Mesenchymal stem cell (in vitro differentiated cells and primary cell): ENCODE measurements around the gene LPCAT3.

Source experiments
- DNase-seq: peaks from one replicate; pipeline ENCODE4 v3.0.0-alpha.2; 2013
- H2AFZ ChIP-seq: one replicate; pipeline ENCODE4 v1.6.1; 2013; ENCODE audit warnings: low read depth, mild to moderate bottlenecking, control low read depth, inconsistent platforms, low read length, moderate library complexity
- H2AK5ac ChIP-seq: 2 replicates; pipeline ENCODE4 v1.6.1; 2013; ENCODE audit warnings: low read length, moderate library complexity, mild to moderate bottlenecking, inconsistent platforms; ENCODE audit not compliant: severe bottlenecking
- H2BK120ac ChIP-seq: one replicate; pipeline ENCODE4 v1.6.1; 2013; ENCODE audit warnings: low read depth, mild to moderate bottlenecking, inconsistent platforms, low read length, moderate library complexity
- H2BK12ac ChIP-seq, 2 experiments: one replicate each; pipeline ENCODE4 v1.6.1; 2013; ENCODE audit warnings: inconsistent platforms in 2 of 2, low read length in 2 of 2, mild to moderate bottlenecking in 2 of 2, moderate library complexity in 2 of 2, control low read depth in 1 of 2
- H2BK15ac ChIP-seq: one replicate; pipeline ENCODE4 v1.6.1; 2013; ENCODE audit warnings: mild to moderate bottlenecking, low read depth, inconsistent platforms; ENCODE audit not compliant: poor library complexity, severe bottlenecking
- H2BK5ac ChIP-seq: 2 replicates; pipeline ENCODE4 v1.6.1; 2013; ENCODE audit warnings: low read depth, mild to moderate bottlenecking, low read length, control low read depth, inconsistent platforms; ENCODE audit not compliant: poor library complexity, severe bottlenecking
- H3K14ac ChIP-seq, 2 experiments: one replicate each; pipeline ENCODE4 v1.6.1; 2013; ENCODE audit warnings: inconsistent platforms in 2 of 2, low read length in 2 of 2, control low read depth in 1 of 2, mild to moderate bottlenecking in 1 of 2, moderate library complexity in 1 of 2
- H3K18ac ChIP-seq, 2 experiments: one replicate each; pipeline ENCODE4 v1.6.1; 2013; ENCODE audit warnings: inconsistent platforms in 2 of 2, low read length in 2 of 2, control low read depth in 1 of 2, low read depth in 1 of 2, mild to moderate bottlenecking in 1 of 2
- H3K23ac ChIP-seq, 2 experiments: one replicate each; pipeline ENCODE4 v1.6.1; 2013; ENCODE audit warnings: inconsistent platforms in 2 of 2, low read length in 2 of 2, mild to moderate bottlenecking in 2 of 2, moderate library complexity in 2 of 2, control low read depth in 1 of 2
- H3K27ac ChIP-seq: 2 replicates; pipeline ENCODE4 v1.5.1; 2013; ENCODE audit warnings: mild to moderate bottlenecking, moderate library complexity, low read length, control low read depth, inconsistent platforms; ENCODE audit not compliant: poor library complexity, severe bottlenecking
- H3K27me3 ChIP-seq, 2 experiments: 2 replicates each; pipeline versions ENCODE4 v1.6.1 to v1.7.0; 2013; ENCODE audit warnings: low read length in 2 of 2, mild to moderate bottlenecking in 2 of 2, moderate library complexity in 2 of 2, control low read depth in 1 of 2, inconsistent platforms in 1 of 2; ENCODE audit not compliant: control insufficient read depth in 1 of 2, insufficient read depth in 1 of 2
- H3K36me3 ChIP-seq, 2 experiments: 2 replicates each; pipeline versions ENCODE4 v1.6.1 to v1.7.0; 2013; ENCODE audit warnings: low read length in 2 of 2, control low read depth in 1 of 2, inconsistent platforms in 1 of 2, low read depth in 1 of 2, mild to moderate bottlenecking in 1 of 2; ENCODE audit not compliant: insufficient read depth in 2 of 2, control insufficient read depth in 1 of 2
- H3K4ac ChIP-seq, 2 experiments: one replicate each; pipeline ENCODE4 v1.6.1; 2013; ENCODE audit warnings: inconsistent platforms in 2 of 2, low read length in 2 of 2, mild to moderate bottlenecking in 2 of 2, moderate library complexity in 2 of 2, control low read depth in 1 of 2, low read depth in 1 of 2
- H3K4me1 ChIP-seq: 2 replicates; pipeline ENCODE4 v1.6.1; 2013; ENCODE audit warnings: low read depth, low read length, control low read depth; ENCODE audit not compliant: control insufficient read depth, insufficient read depth
- H3K4me2 ChIP-seq: 2 replicates; pipeline ENCODE4 v1.6.1; 2013; ENCODE audit warnings: low read length, mild to moderate bottlenecking, inconsistent platforms; ENCODE audit not compliant: poor library complexity, severe bottlenecking
- H3K4me3 ChIP-seq, 2 experiments: 2 replicates each; pipeline versions ENCODE4 v1.5.1 to v1.7.0; 2013; ENCODE audit warnings: low read length in 2 of 2, mild to moderate bottlenecking in 2 of 2, control low read depth in 1 of 2, low read depth in 1 of 2; ENCODE audit not compliant: insufficient read depth in 1 of 2
- H3K79me1 ChIP-seq: replicated peaks from 2 replicates; pipeline ENCODE4 v1.6.1; 2013; ENCODE audit warnings: mild to moderate bottlenecking, control low read depth, low read length, inconsistent platforms; ENCODE audit not compliant: poor library complexity, severe bottlenecking
- H3K9ac ChIP-seq: 2 replicates; pipeline ENCODE4 v1.7.0; 2013; ENCODE audit warnings: mild to moderate bottlenecking, low read length, moderate library complexity
- H3K9me3 ChIP-seq: 2 replicates; pipeline ENCODE4 v1.7.0; 2013; ENCODE audit warnings: mild to moderate bottlenecking, low read length; ENCODE audit not compliant: control insufficient read depth
- H4K8ac ChIP-seq: one replicate; pipeline ENCODE4 v1.6.1; 2013; ENCODE audit warnings: inconsistent platforms, mild to moderate bottlenecking, low read length, moderate library complexity
- H4K91ac ChIP-seq: one replicate; pipeline ENCODE4 v1.6.1; 2013; ENCODE audit warnings: mild to moderate bottlenecking, low read length, inconsistent platforms
- WGBS: methylation state at CpG from one replicate; pipeline ENCODE4 v1.1.7; 2013; ENCODE audit warnings: mixed read lengths; 5-methylcytosine and 5-hydroxymethylcytosine counted together

The LPCAT3 gene

DNA sequence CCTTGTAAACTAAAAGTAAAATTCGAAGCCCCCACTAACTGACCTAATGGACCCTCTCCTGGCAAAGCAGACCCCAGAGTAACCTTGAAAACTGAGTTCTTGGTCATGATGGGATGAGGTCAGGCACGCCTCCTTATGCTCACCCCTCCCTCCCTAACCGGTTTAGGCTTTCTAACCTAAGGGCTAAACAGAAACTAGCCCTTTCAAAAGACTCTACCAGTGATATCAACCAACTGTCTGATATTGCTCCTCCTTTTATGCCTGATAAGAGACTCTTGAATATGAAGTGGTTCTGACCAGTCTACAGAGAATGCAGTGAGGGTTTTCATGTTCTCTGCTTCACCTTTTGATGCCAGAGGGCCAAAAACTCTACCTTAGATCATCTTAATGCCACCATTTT lies 4.8 kb upstream of the LPCAT3 start:
- Histone ChIP-seq H2BK12ac (no peak overlapping the region), H2BK15ac (no peak overlapping the region), H3K27me3 (no peaks in the 10 kb centered on the region), H3K23ac (no peak overlapping the region), H4K8ac (no peak overlapping the region), H3K4me2 (no peak overlapping the region), H2BK120ac (no peak overlapping the region), H3K18ac (no peak overlapping the region), H3K4ac (no peak overlapping the region), H3K36me3 (no peaks in the 10 kb centered on the region), H3K9me3 (no peaks in the 10 kb centered on the region), H2AK5ac (no peak overlapping the region), H3K79me1 (peaks cover 1% of the 10 kb centered on the region), H3K4me1 (no peaks in the 10 kb centered on the region), H4K91ac (no peak overlapping the region), H3K9ac (no peak overlapping the region), H3K27ac (no peak overlapping the region), H3K4me3 (no peak overlapping the region), H2AFZ (no peak overlapping the region), H3K14ac (no peak overlapping the region), H2BK5ac (no peak overlapping the region)
- WGBS = 61% methylated on average over 2 of the region's 3 CpGs
- no peak for DNase-seq

DNA sequence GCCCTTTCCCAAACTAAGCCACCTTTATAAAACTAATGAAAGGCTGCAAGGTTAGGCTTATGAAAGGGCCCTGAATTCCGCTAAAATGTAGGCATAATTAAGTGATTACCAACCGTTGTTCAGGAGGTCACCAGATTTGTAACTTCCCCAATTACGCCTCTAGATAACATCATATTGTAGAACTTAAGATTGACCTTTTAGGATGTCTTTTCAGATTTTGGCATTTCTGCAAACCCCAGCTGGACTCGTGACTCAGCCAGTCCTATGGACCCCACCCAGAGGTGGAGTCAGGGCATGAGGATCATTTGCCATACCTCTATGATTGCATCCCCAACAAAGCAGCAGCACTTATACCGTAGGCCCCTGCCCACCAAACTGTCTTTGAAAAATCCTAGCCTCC lies 3.7 kb upstream of the LPCAT3 start:
- Histone ChIP-seq H3K27me3 (no peaks in the 10 kb centered on the region), H3K9me3 (no peaks in the 10 kb centered on the region), H3K79me1 (peaks cover 6% of the 10 kb centered on the region), H3K9ac (no peak overlapping the region), H4K8ac (no peak overlapping the region), H2AK5ac (no peak overlapping the region), H2BK120ac (no peak overlapping the region), H3K36me3 (no peaks in the 10 kb centered on the region), H3K4ac (no peak overlapping the region), H2AFZ (no peak overlapping the region), H3K18ac (no peak overlapping the region), H3K4me2 (no peak overlapping the region), H3K14ac (no peak overlapping the region), H2BK12ac (no peak overlapping the region), H3K27ac (no peak overlapping the region), H4K91ac (no peak overlapping the region), H2BK5ac (no peak overlapping the region), H3K4me3 (no peak overlapping the region), H3K4me1 (no peaks in the 10 kb centered on the region), H3K23ac (no peak overlapping the region), H2BK15ac (no peak overlapping the region)
- DNase-seq = no peak
- WGBS = 88% methylated on average over 4 of the region's 5 CpGs

DNA sequence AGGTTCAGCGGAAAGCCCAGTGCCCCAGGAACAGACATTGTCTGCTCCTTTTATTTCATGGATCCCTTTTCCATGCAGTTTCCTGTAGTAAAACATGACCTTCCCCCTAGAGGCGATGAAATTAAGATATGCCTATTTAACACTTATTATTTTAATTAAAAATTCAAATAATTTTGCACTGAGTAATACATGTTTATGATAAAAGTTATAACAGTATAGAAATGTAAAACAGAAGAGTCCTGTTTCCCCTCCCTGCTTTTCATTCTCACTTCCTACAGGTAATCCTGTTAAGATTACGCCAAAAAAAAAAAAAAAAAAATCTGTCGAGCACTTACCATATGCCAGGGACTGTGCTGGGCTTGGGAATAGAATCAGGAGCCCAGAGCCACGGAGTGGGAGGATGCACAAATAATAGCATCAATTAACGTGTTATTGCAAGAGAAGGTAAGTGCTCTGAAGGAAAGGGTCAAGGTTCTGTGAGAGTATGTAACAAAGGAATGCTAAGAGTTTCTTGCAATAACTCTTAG lies 830 bp upstream of the LPCAT3 start:
- Histone ChIP-seq H3K4me1 (peaks cover 3% of the 10 kb centered on the region), H3K18ac (no peak overlapping the region), H3K4ac (no peak overlapping the region), H2AFZ (no peak overlapping the region), H2BK120ac (no peak overlapping the region), H2BK5ac (no peak overlapping the region), H2BK15ac (no peak overlapping the region), H4K8ac (no peak overlapping the region), H3K79me1 (peaks cover 11% of the 10 kb centered on the region), H3K4me2 (peak overlapping the region; percentile 61), H3K27ac (peak overlapping the region; percentile 75), H3K14ac (no peak overlapping the region), H3K23ac (no peak overlapping the region), H2AK5ac (no peak overlapping the region), H4K91ac (no peak overlapping the region), H3K9ac (peak overlapping the region; percentile 83), H3K36me3 (peaks cover 0 to 4% of the 10 kb centered on the region in 2 experiments), H3K9me3 (no peaks in the 10 kb centered on the region), H2BK12ac (no peak overlapping the region), H3K4me3 (peak overlapping the region in 1 of 2 experiments; percentile 97), H3K27me3 (no peaks in the 10 kb centered on the region)
- WGBS = 9% methylated on average over 5 of the region's 6 CpGs
- no peak for DNase-seq

DNA sequence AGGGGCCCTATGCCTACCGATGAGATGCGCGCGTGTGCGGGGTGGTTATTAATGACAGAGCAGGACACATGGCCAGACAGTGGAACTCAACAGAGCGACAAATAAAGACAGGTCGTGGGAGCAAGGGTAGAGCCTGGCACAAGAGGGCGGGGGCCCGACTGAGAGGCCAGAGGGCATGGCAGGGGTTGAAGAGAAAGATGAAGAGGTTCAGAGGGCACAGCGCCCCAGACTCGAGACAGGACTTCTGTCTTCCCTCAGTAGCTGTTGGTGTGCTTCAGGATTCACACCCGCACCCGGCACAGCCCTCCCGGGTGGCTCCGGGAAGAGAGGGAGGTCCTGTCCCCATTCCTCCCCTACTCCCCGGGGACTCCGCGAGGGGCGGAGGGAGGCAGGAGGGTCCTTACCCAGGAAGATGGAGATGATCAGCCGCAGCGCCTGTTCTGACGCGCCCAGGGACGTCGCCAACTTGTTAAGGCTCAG lies 366 bp downstream of the LPCAT3 start:
- peak overlapping the region; percentile 29 for H2AFZ ChIP-seq
- H2BK5ac ChIP-seq = peak overlapping the region; percentile 24
- 3% methylated on average over 24 of the region's 25 CpGs for WGBS

More for the DNA sequence above, 366 bp downstream of the LPCAT3 start:
- Histone ChIP-seq H3K23ac (no peak overlapping the region), H4K91ac (peak overlapping the region; percentile 70), H3K4ac (peak overlapping the region in 1 of 2 experiments; percentile 71), H2BK120ac (no peak overlapping the region), H3K9ac (peak overlapping the region; percentile 89), H3K18ac (peak overlapping the region; percentile 90 to 94), H3K79me1 (peaks cover 17% of the 10 kb centered on the region), H2BK12ac (peak overlapping the region in 1 of 2 experiments; percentile 64), H2BK15ac (no peak overlapping the region), H3K4me1 (peaks cover 3% of the 10 kb centered on the region), H4K8ac (peak overlapping the region; percentile 21), H3K9me3 (no peaks in the 10 kb centered on the region), H3K27ac (peak overlapping the region; percentile 41), H3K36me3 (peaks cover 3 to 14% of the 10 kb centered on the region in 2 experiments), H3K14ac (peak overlapping the region in 1 of 2 experiments; percentile 68), H3K4me3 (peak overlapping the region; percentile 75 to 97), H2AK5ac (no peak overlapping the region), H3K4me2 (peak overlapping the region; percentile 74), H3K27me3 (no peaks in the 10 kb centered on the region)
- DNase-seq = no peak
